Trophoblast cell (in vitro differentiated cells and primary cell): ENCODE data around the gene MZT2B.
A peak's percentile ranks its signal among the peaks of the same experiment; 100 is the strongest.
"Not testable (repeated sequence)": the region's sequence is repeated elsewhere in the genome, so short reads cannot be mapped to it uniquely, and the experiment has no call there.

Experiments
- DNase-seq, 2 donors: peaks; one replicate each; pipeline ENCODE4 v3.0.0-alpha.2; 2016
- H2AFZ ChIP-seq: 2 replicates; pipeline ENCODE4 v1.6.1; 2013; ENCODE audit warnings: low read length, moderate library complexity, mild to moderate bottlenecking; ENCODE audit not compliant: insufficient read depth, poor library complexity
- H2AK5ac ChIP-seq: 2 replicates; pipeline ENCODE4 v1.6.1; 2013; ENCODE audit warnings: mild to moderate bottlenecking, low read length
- H2BK120ac ChIP-seq: 2 replicates; pipeline ENCODE4 v1.6.1; 2013; ENCODE audit warnings: low read length, mild to moderate bottlenecking, moderate library complexity; ENCODE audit not compliant: insufficient read depth, poor library complexity
- H2BK12ac ChIP-seq: 2 replicates; pipeline ENCODE4 v1.6.1; 2013; ENCODE audit warnings: mild to moderate bottlenecking, low read length, moderate library complexity
- H2BK5ac ChIP-seq: 2 replicates; pipeline ENCODE4 v1.6.1; 2013; ENCODE audit warnings: low read length, low read depth, moderate library complexity, mild to moderate bottlenecking; ENCODE audit not compliant: poor library complexity
- H3K14ac ChIP-seq: 2 replicates; pipeline ENCODE4 v1.6.1; 2013; ENCODE audit warnings: mild to moderate bottlenecking, low read length
- H3K18ac ChIP-seq: 2 replicates; pipeline ENCODE4 v1.6.1; 2013; ENCODE audit warnings: mild to moderate bottlenecking, low read length
- H3K23ac ChIP-seq: 2 replicates; pipeline ENCODE4 v1.6.1; 2013; ENCODE audit warnings: low read length
- H3K27ac ChIP-seq: 2 replicates; pipeline ENCODE4 v1.5.1; 2013; ENCODE audit warnings: low read depth, mild to moderate bottlenecking, inconsistent platforms, low read length, moderate library complexity
- H3K27me3 ChIP-seq: 2 replicates; pipeline ENCODE4 v1.6.1; 2013; ENCODE audit warnings: inconsistent platforms, mild to moderate bottlenecking, low read length, moderate library complexity; ENCODE audit not compliant: insufficient read depth
- H3K36me3 ChIP-seq, 2 experiments: 1 replicate in 1 of 2; 2 replicates in 1 of 2; pipeline ENCODE4 v1.6.1; 2013; ENCODE audit warnings: low read length in 2 of 2, mild to moderate bottlenecking in 2 of 2, moderate library complexity in 1 of 2; ENCODE audit not compliant: insufficient read depth in 2 of 2, control insufficient read depth in 1 of 2
- H3K4ac ChIP-seq: 2 replicates; pipeline ENCODE4 v1.6.1; 2013; ENCODE audit warnings: low read depth, mild to moderate bottlenecking, low read length, moderate library complexity
- H3K4me1 ChIP-seq, 2 experiments: 1 replicate in 1 of 2; 2 replicates in 1 of 2; pipeline ENCODE4 v1.6.1; 2013; ENCODE audit warnings: low read length in 2 of 2, mild to moderate bottlenecking in 2 of 2, moderate library complexity in 1 of 2; ENCODE audit not compliant: insufficient read depth in 2 of 2, control insufficient read depth in 1 of 2
- H3K4me2 ChIP-seq: 2 replicates; pipeline ENCODE4 v1.6.1; 2013; ENCODE audit warnings: inconsistent platforms, mild to moderate bottlenecking, low read length, moderate library complexity
- H3K4me3 ChIP-seq: 2 replicates; pipeline ENCODE4 v1.5.1; 2013; ENCODE audit warnings: mild to moderate bottlenecking, low read depth, low read length, inconsistent platforms
- H3K79me1 ChIP-seq: one replicate; pipeline ENCODE4 v1.6.1; 2013; ENCODE audit warnings: low read length
- H3K79me2 ChIP-seq: 2 replicates; pipeline ENCODE4 v1.6.1; 2013; ENCODE audit warnings: low read length, mild to moderate bottlenecking; ENCODE audit not compliant: control insufficient read depth, insufficient read depth, poor library complexity
- H3K9ac ChIP-seq: 2 replicates; pipeline ENCODE4 v1.6.1; 2013; ENCODE audit warnings: mild to moderate bottlenecking, low read length
- H3K9me3 ChIP-seq: 2 replicates; pipeline ENCODE4 v1.6.1; 2013; ENCODE audit warnings: low read depth, mild to moderate bottlenecking, control low read depth, inconsistent platforms, low read length; ENCODE audit not compliant: insufficient read depth
- H4K12ac ChIP-seq: 2 replicates; pipeline ENCODE4 v1.6.1; 2013; ENCODE audit warnings: low read depth, mild to moderate bottlenecking, low read length, moderate library complexity
- H4K8ac ChIP-seq: 2 replicates; pipeline ENCODE4 v1.6.1; 2013; ENCODE audit warnings: low read depth, mild to moderate bottlenecking, low read length, moderate library complexity
- H4K91ac ChIP-seq: one replicate; pipeline ENCODE4 v1.6.1; 2013; ENCODE audit warnings: low read depth, mild to moderate bottlenecking, low read length, moderate library complexity
- WGBS: extraction: QIAGEN DNeasy Blood & Tissue Kit; methylation state at CpG from one replicate; pipeline ENCODE4 v1.1.7; 2013; ENCODE audit warnings: missing lambda C conversion rate; ENCODE audit not compliant: insufficient read length, insufficient coverage; ENCODE audit errors: extremely low coverage; 5-methylcytosine and 5-hydroxymethylcytosine counted together

MZT2B gene

GRCh38 chr2:130138326-130138725 lies 43.7 kb upstream of the MZT2B start:
- H2AK5ac ChIP-seq, H4K91ac ChIP-seq, H2BK5ac ChIP-seq, H3K79me1 ChIP-seq, H3K27ac ChIP-seq, H3K79me2 ChIP-seq, H4K12ac ChIP-seq, H3K4me1 ChIP-seq, H3K18ac ChIP-seq, H2AFZ ChIP-seq, H3K27me3 ChIP-seq, H4K8ac ChIP-seq, H3K36me3 ChIP-seq, H3K4me2 ChIP-seq, H3K4me3 ChIP-seq, DNase-seq, H3K9me3 ChIP-seq, H3K23ac ChIP-seq, H3K14ac ChIP-seq, H2BK12ac ChIP-seq, H2BK120ac ChIP-seq, H3K4ac ChIP-seq, H3K9ac ChIP-seq: not testable (repeated sequence)
- no CpG with 5 or more reads among the region's 13 CpGs for WGBS

DNA sequence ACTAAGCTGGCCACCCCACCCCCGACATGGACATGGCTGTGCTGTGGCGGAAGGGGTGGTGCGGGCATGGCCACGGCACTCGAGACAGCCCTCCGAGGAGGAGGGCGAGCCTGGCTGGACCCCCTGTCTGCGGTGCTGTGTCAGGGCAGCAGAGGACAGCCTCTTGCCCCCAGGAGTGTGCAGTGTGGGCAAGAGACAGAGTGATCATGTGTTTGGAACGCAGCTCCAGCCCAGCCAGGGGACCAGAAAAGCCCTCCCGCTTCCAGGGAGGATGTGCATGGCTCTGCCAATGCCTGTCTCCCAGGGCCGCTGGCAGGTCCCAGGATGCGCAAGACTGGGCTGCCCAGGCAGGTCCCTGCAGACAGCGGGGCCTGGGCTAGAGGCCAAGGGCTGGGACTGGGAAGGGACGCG lies 43.2 kb upstream of the MZT2B start:
- H3K9me3 ChIP-seq, H3K27me3 ChIP-seq, H3K4ac ChIP-seq, H4K91ac ChIP-seq, DNase-seq, H3K18ac ChIP-seq, H3K9ac ChIP-seq, H3K79me1 ChIP-seq, H3K4me3 ChIP-seq, H3K36me3 ChIP-seq, H3K27ac ChIP-seq, H3K79me2 ChIP-seq, H4K8ac ChIP-seq, H2BK12ac ChIP-seq, H2AFZ ChIP-seq, H4K12ac ChIP-seq, H3K4me1 ChIP-seq, H3K23ac ChIP-seq, H2BK5ac ChIP-seq, H3K14ac ChIP-seq, H3K4me2 ChIP-seq, H2AK5ac ChIP-seq, H2BK120ac ChIP-seq: not testable (repeated sequence)
- WGBS: no CpG with 5 or more reads among the region's 15 CpGs

DNA sequence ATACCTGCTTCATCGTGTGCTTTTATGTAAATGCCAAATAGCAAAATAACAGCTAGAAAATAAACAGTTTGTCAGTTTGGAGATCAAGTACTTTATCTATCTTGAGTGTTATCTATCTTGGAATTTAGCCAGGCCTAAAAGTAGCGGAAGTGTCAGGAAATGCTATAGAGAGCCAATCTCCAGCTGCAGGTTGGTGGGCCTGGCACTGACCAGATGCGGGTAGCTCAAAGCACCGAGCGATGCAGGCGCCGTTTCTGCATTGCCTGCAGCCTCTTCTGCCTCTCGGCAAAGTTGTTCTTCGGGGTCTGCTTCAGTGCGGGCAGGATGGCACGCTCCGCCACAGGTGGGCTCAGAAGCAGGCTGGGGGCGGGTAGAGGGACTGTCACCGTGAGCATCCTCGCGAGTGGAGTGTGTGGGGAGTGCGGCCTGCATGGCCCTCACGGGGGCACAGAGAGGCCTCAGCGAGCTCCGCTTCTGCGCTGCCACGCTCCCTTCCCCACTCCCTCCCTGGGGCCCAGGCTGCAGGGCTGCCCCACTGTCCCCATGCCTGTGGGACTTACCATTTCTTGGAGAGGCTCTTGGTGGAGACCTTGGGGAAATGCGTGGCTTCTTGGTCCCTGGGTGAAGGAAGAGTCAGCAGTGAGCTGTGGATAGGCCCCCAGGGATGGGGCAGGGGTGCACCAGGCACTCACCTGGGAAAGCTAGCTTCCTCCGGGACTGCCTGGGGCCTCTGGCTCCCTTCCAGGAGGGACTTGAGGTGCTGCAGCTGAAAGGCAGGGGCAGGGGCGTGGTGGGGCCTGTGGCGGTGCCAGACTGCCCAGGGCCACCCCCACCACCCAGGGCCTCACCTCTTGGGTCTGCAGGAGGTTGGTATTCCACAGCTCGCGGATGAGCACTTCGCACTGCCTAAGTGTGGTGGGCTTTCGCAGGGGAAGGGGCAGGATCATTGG lies 42.5 kb upstream of the MZT2B start:
- not testable (repeated sequence) for H2BK120ac ChIP-seq

GRCh38 chr2:130140516-130140915 lies 41.5 kb upstream of the MZT2B start:
- WGBS: no CpG with 5 or more reads among the region's 7 CpGs
- H3K4me2 ChIP-seq, H2BK5ac ChIP-seq, H3K18ac ChIP-seq, H2AFZ ChIP-seq, H2AK5ac ChIP-seq, H3K4me3 ChIP-seq, H3K4ac ChIP-seq, H3K36me3 ChIP-seq, H3K14ac ChIP-seq, H3K9ac ChIP-seq, H2BK120ac ChIP-seq, H3K79me1 ChIP-seq, DNase-seq, H3K4me1 ChIP-seq, H4K12ac ChIP-seq, H3K79me2 ChIP-seq, H4K8ac ChIP-seq, H2BK12ac ChIP-seq, H4K91ac ChIP-seq, H3K27me3 ChIP-seq, H3K23ac ChIP-seq, H3K9me3 ChIP-seq, H3K27ac ChIP-seq: not testable (repeated sequence)

More for the DNA sequence above, 42.5 kb upstream of the MZT2B start:
- H3K36me3 ChIP-seq, H4K91ac ChIP-seq, H3K9ac ChIP-seq, H2AK5ac ChIP-seq, H3K9me3 ChIP-seq, H3K79me2 ChIP-seq, H3K4me1 ChIP-seq, H2BK5ac ChIP-seq, H3K23ac ChIP-seq, H3K4ac ChIP-seq, H2AFZ ChIP-seq, H4K12ac ChIP-seq, H3K27me3 ChIP-seq, H2BK12ac ChIP-seq, H3K18ac ChIP-seq, H3K4me2 ChIP-seq, H3K27ac ChIP-seq, H3K4me3 ChIP-seq, H3K14ac ChIP-seq, H3K79me1 ChIP-seq, H4K8ac ChIP-seq: not testable (repeated sequence)
- DNase-seq: peak in 1 of 2 donors; percentile 18
- WGBS: no CpG with 5 or more reads among the region's 30 CpGs
